Measurements from ENCODE around the gene ROPN1B. TPM values are rescaled to one million over a fixed set of nuclear protein-coding genes. Genes with fewer than 3 reads are reported as not detected.
"Not testable (repeated sequence)": the region's sequence is repeated elsewhere in the genome, so short reads cannot be mapped to it uniquely, and the experiment has no call there.

ROPN1B gene
- 3.7 TPM for total RNA-seq
- long read RNA-seq, partial matches to known transcripts: 2 of 7 reads
- long read RNA-seq, other reads (novel, unspliced or antisense): 0 of 7 reads

DNA sequence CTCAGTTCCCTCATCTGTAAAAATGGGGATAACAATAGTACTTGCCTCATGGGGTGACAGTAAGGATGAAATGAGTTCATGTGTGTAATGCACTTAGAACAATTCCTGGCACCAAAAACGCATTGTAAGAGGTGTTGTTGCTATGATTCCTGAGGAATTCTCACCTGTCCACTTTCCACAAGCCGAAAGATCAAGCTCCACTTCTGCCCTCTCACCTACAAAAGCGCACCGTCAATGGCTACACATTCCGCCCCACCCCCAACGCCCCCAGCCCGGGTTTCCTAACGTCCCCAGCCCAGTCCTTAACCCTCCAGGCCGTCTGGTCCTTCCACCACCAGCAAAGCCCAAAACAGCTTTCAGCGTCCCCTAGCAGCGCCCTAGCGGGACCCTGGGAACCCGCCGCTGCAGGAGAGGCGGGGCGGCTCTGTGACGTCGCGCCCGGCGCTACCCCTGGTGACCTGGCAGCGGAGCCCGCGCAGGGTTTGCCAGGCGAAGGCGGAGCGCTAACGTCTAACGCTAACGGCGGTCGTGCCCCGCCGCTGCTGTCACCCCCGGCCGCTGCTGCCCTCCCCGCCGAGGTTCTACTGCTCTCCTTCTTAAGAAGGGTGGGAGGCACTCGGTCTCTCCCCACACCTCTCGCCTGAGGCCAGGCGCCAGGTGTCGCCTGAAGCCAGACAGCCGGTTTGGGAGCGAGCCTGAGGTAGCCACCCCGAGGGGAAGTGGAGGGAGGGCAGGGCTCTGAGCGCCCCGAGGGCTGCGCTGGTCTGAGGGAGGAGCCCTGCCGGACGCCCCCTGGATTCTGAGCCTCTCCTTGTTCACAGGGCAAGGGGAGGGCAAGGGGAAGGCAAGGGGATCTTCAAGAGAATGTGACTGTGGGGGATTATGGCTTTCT, at the start of gene ROPN1B:
Gene ROPN1B (plus strand): TSS at position 478 of the 892 bp plus-strand sequence. CDS start 2,877 bp downstream, outside the sequence.
- DNase-seq; intact Hi-C loops (cut with micrococcal nuclease): not testable (repeated sequence)
- peak; percentile 86 for ATAC-seq

DNA sequence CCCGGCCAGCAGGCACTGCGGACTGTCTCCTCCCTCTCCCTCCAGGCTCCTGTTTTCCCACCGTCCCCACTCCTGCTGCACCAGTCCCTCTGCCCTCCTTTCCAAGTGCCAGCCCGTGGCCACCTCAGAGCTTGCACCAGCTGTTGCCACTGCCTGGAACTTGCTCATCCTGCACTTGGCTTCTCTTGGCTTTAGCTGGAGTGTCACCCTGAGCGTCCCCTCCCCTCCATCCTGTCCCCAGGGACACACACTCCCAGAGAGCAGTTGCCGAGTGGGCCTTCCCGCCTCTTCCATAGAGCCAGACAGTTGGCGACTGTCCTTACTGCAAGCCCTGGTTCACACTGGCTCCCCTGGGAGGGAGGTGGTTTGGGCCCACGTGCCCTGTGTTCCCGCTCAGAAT, 48.8 kb upstream of the ROPN1B start:
- intact Hi-C loops (cut with micrococcal nuclease); ATAC-seq; DNase-seq: not testable (repeated sequence)

DNA sequence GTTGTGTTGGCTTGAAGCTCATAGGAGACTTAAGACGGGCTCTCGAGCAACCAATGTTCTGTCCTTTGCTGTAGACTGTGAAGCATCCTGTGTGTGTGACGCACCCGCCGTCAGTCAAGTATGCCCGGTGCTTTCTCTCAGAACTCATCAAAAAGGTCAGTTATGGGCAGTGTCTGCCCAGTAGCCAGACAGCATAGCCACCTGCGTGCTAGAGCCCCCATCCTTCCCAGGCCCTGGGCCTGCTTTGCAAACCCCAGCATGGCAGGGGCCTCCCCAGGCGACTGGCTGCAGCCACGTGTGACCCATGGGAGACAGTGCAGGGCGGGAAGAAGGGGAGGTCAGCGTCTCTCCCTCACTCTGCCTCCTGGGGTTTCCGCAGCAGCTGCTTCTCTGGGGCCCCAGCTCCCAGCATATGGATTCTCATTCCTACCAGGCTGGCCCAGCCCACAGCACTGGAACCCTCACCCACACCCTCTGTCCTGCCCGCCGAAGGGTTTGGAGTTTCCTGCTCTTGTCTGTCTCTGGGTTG, 48.2 kb upstream of the ROPN1B start:
- DNase-seq; ATAC-seq; intact Hi-C loops (cut with micrococcal nuclease): not testable (repeated sequence)

DNA sequence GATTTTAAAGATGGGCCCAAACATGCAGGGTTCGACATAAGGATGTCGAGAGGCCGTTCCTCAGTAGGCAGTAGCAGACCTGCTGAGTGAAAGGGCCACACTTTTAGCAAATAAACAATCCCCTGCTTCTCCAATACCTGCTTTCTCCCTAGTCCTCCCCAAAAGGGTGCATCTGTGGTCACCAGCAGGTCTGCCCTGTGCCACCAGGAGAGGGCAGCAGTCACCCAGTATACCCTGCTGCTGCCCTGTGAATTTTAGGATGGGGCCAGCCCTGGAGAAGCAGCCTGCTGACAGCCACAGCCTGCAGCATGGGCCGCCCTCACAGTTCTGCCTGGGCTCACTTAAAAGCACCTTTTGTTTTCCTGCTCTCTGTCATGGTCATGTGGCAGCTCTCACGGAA, 47.3 kb upstream of the ROPN1B start:
- ATAC-seq; intact Hi-C loops (cut with micrococcal nuclease): not testable (repeated sequence)
- DNase-seq: peak; percentile 60

DNA sequence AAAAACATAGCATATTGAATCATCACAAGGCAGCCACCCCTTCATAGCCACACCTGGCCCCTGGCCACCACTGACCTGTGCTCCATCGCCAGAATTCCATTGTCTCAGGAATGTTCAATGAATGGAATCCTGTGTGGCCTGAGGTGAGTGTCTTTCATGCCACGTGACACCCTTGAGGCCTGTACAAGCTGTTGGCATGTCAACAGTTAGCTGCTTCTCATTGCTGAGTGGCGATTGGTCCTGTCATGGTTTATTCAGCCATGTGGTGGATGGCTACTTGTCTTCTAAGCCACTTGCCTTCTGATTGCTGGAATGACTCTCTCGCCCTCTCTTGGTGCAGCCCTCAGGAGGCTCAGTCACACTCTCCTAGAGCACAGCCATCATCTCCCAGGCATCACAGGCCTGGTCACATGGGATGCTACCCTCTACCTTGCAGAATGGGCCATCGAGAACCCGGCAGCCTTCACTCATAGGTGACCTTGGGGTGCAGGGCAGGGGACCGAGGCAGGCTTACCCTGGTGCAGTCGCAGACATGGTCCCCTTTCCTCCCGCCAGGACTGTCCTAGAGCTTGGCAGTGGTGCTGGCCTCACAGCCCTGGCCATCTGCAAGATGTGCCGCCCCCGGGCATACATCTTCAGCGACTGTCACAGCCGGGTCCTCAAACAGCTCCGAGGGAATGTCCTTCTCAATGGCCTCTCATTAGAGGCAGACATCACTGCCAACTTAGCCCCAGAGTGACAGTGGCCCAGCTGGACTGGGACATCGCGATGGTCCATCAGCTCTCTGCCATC, 45.5 kb upstream of the ROPN1B start:
- DNase-seq; ATAC-seq; intact Hi-C loops (cut with micrococcal nuclease): not testable (repeated sequence)

DNA sequence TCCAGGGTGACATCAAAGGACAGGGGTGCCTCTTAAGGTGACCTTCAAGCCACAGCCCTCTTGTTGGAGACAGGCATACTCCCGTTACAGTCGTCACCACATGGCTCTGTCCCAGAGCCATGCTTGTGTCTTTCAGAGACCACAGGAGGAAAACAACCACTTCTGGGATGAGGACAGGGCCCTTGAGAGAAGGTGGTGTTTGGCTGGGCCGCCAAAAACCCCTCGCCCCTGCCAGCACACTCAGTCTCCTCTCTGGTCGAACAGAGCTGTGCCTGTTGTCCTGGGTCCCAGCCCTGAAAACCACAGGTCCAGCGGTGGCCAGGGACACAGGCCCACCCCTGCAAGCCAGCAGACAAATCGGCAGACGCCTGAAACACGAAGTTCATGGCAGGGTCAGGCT, 44.7 kb upstream of the ROPN1B start:
- intact Hi-C loops (cut with micrococcal nuclease); DNase-seq; ATAC-seq: not testable (repeated sequence)

DNA sequence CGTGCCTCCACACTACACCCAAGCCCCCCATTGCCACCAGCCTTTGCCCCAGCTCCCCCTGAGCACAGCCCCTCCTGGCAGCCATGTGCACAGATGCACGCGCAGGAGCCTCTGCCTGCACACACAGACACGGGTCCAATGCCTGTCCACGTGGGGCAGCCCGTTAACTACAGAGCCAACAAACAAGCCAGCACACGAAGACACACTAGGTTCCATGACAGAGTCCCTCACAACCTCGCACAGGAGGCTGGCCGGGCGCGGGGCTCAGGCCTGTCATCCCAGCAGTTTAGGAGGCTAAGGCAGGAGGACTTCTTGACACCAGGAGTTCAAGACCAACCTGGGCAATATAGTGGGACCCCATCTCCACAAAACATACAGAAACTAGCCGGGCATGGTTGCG, 43.3 kb upstream of the ROPN1B start:
- intact Hi-C loops (cut with micrococcal nuclease); ATAC-seq: not testable (repeated sequence)

DNA sequence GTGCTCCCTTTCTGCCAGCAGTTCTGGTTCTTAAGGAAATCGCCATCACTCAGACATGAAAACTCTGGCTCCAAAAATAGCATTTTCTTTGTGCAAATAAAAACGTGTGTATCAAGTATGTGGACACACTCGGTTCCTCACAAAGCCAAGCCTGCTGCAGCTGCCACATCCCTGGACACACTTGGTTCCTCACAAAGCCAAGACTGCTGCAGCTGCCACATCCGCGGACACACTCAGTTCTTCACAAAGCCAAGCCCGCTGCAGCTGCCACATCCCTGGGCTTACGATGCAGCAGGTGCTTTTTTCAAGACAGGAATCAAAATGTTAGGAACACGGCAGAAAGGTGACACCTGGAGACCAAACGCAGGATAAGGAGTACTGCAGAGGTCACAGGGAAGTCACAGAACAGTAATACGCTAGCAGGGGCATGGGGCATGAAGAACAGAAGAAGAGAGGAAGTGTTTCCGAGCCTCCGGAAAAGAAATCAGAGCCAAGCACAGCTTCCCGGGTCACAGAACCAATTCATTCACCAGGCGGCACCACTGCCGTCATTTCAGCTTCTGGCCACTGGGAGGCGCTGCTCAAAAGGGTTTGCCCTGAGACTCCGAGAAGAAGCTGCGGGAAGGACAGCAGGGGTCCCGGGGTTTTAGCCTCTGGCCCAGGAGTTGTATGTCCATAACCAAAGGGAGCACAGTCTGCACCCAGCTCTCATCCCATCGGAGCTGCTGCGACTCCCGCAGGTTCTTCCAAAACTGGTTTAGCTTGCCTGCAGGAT, 40.0 kb upstream of the ROPN1B start:
- ATAC-seq; intact Hi-C loops (cut with micrococcal nuclease): not testable (repeated sequence)
- DNase-seq: peak; percentile 75

More for the DNA sequence above, 43.3 kb upstream of the ROPN1B start:
- DNase-seq: not testable (repeated sequence)

DNA sequence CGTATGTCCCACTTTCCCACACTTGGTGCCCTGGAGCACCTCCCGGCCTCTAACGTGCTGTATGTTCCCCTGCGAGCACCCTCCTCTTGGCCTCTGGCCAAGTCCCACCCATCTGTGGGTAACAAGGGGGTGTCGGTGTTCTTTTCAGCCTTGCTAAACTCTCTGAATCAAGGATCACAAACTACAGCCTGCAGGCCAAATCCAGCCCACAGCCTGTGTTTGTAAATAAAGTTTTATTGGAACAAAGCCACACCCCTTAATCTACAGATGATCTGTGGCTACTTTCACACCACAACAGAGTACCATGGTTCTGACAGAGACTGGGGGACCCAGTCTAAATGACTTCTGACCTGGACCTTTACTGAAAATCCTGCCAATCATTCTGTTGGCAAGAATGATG, 39.2 kb upstream of the ROPN1B start:
- intact Hi-C loops (cut with micrococcal nuclease); DNase-seq; ATAC-seq: not testable (repeated sequence)

DNA sequence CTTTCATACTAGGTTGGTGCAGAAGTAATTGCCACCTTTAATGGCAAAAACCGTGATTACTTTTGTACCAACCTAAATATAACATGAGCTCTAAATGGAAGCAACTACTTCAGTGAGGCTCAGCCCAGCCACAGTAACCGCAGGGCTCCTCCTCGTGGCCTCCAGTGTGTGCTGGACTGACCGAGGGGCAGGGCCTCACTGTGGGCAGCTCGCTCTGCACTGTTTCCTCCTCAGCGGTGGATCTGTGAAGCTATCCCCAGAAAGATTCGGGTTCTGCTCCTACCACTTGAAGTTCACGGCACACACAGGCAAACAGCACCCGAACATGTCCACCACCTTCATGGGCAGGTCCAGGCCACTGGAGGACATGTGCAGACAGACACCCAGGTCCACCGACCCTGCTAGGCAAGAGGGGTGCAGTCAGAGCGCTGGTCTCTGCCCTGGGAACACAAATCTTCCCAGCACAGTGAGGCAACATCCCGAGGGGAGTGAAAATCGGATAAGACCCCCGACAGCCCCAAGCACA, 37.6 kb upstream of the ROPN1B start:
- DNase-seq; ATAC-seq; intact Hi-C loops (cut with micrococcal nuclease): not testable (repeated sequence)

DNA sequence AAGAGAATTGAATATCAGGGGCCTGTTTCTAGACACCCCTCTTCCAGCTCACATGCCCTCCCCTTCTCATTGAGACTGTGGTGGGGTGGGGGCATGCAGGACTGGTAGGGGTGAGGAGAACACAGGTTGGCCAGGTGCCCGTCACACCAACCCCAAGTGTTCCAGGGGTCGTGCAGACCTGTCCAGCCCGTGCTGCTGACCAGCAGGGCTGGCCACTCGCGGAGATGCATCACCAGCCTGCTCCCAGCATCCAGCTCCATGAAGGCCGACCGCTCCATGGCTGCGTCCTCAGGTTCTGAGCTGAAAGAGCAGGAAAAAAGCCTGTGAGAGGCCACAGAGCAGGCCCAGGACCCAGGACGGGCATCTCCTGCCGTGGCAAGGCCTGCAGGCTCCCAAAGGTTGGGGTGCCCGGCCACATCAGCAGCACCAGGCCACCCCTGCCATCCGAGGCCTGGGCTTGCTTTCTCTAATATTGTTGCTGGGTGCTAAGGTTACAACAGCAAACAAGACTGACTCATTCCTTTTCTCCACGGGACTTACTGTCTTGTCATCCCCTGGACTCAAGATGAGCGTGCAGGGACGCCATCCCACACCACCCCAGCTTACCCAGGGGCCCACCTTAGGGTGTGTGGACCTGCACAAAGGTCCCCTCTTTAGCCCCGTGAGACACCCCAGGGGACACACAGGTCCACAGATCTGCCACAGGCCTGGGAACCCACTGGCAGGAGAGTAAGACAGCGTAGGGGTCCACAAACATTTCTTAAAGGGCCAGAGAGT, 35.4 kb upstream of the ROPN1B start:
- intact Hi-C loops (cut with micrococcal nuclease); DNase-seq; ATAC-seq: not testable (repeated sequence)

DNA sequence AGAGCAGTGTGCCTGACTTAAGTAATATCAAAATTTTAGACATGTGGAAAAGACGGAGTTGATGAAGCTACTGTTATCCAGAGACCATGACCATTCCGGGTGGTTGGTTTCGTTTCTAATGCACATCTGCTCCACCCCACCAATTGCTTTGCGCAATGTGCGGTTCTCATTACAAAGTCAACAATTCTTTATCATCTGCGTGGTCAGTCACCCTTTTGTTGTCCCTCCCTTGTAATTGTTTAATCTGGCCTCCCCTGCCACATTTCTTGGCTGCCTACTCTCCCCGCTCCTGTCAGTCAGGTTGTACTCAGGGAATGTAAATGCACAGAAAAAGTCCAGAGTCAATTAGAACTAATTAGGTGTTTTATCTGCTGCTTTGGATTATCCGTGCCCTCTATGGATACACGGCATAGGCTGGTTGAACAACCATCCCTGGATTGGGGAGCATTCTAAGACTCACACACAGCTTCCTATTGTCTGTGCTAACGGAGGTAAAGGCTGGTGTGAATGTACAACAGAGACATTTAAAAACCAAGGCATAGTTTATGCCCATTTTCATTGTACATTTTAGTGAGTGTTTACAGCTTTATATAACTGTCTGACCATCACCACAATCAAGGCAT, 33.6 kb upstream of the ROPN1B start:
- DNase-seq; intact Hi-C loops (cut with micrococcal nuclease): not testable (repeated sequence)
- ATAC-seq: peak; percentile 77

DNA sequence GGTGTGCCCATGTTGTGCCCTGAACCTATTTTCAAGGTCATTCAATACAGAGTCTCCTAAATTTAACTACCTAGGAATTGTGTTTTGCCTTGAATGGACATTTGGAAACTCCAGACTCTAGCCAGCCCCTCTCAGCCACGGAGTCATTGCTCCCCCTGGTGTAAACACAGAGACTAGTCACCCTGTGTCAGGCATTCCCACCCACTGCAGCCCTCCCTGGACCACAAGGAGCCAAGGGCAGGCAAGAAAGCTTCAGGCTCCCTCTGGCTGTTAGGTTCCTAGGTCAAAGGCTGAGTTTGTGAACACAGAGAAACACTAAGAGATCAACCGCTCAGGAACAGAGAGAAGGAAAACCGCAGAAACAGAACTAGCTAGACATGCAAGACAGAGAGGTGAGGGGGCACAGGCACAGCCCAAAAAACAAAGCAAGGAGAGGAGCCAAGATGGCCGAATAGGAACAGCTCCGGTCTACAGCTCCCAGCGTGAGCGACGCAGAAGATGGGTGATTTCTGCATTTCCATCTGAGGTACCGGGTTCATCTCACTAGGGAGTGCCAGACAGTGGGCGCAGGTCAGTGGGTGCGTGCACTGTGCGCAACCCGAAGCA, 32.7 kb upstream of the ROPN1B start:
- intact Hi-C loops (cut with micrococcal nuclease); DNase-seq: not testable (repeated sequence)
- peak; percentile 94 for ATAC-seq

DNA sequence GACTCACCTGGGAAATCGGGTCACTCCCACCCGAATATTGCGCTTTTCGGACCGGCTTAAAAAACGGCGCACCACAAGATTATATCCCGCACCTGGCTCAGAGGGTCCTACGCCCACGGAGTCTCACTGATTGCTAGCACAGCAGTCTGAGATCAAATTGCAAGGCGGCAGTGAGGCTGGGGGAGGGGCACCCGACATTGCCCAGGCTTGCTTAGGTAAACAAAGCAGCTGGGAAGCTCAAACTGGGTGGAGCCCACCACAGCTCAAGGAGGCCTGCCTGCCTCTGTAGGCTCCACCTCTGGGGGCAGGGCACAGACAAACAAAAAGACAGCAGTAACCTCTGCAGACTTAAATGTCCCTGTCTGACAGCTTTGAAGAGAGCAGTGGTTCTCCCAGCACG, 32.1 kb upstream of the ROPN1B start:
- intact Hi-C loops (cut with micrococcal nuclease); ATAC-seq; DNase-seq: not testable (repeated sequence)

DNA sequence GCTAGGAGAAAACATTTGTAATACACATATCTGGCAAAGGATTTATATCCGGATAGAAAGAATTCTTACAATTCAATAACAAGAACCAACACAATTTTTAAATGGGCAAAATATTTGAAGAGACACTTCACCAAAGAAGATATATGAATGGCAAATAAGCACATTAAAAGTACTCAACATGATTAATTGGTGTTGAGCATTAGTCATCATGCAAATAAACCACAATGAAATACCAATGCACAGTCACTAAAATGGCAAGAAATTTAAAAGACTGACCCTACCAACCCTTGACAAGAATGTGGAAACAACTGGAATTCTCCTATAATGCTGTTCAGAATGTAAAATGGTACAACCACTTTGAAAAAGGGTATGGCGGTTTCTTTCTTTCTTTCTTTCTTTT, 21.2 kb upstream of the ROPN1B start:
- ATAC-seq; intact Hi-C loops (cut with micrococcal nuclease); DNase-seq: not testable (repeated sequence)

DNA sequence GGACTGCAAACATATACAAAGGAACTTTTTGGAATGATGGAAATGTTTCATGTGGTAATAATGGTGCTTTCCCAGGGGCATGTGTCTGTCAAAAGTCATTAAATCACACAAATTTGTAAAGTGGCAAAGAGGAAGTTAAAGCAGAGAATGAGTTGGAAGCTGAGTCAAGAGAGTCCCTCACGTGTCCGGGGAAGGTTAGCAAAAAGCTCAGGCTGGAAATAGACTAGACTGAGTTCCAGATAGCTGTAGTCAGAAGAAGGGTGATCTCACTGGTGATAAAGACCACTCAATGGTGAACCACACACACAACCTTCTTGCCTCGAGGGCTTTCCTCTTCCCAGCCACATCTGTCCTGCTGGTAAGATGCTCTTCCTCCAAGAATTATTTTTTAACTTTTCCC, 20.1 kb upstream of the ROPN1B start:
- ATAC-seq; DNase-seq; intact Hi-C loops (cut with micrococcal nuclease): not testable (repeated sequence)

DNA sequence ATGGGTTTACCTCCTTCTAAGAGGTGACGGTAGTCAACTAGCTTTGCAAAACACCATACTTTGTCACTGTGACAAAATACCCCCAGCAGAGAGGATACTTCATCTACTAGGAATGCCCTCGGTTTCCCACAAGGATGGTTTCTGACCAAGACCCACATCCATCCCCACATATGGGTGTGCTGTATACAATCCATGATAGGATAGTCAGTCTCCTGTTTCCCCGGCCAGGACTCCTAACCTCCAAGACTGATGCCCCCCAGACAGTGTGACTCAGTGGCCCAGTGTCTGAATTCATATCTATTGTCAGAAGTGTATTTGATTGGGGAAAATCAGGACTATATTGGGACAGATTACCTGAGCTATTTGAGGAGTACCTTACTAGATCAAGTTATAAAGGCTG, 17.8 kb upstream of the ROPN1B start:
- DNase-seq; intact Hi-C loops (cut with micrococcal nuclease); ATAC-seq: not testable (repeated sequence)

Measured in left ventricle myocardium superior (tissue), 1 donor.